Nucleus accumbens (tissue), 56 donors: Measurements from ENCODE around the gene UTF1.

Experiments
- DNase-seq, 56 donors: peaks; one replicate each; lab custom pipeline; 2025; lab: John Stamatoyannopoulos, UW

UTF1 gene

GRCh38 chr10:133274751-133275683 lies 45.0 kb downstream of the UTF1 start:
- no peak for DNase-seq

GRCh38 chr10:133275684-133276092 lies 45.7 kb downstream of the UTF1 start:
- DNase-seq, result no peak

- no peak for DNase-seq
These were observed 46.0 kb downstream of the UTF1 start for GRCh38 chr10:133276100-133276434.

- no peak for DNase-seq
These were observed 46.6 kb downstream of the UTF1 start, which contains the start of gene ADAM8 for GRCh38 chr10:133276435-133277201. Gene ADAM8, minus strand, starts transcription at chr10:133276868. Its CDS starts 51 bp downstream, at chr10:133276817.

- no peak for DNase-seq
These were observed 47.4 kb downstream of the UTF1 start for GRCh38 chr10:133277277-133277992.

GRCh38 chr10:133277993-133278576 lies 48.1 kb downstream of the UTF1 start:
- DNase-seq, result no peak

GRCh38 chr10:133278577-133279265 lies 48.7 kb downstream of the UTF1 start:
- DNase-seq, result peak in 3 of 56 donors; percentile 12 to 42 (median 38)

- no peak for DNase-seq
These were observed 49.6 kb downstream of the UTF1 start for GRCh38 chr10:133279326-133280226.

GRCh38 chr10:133280391-133281059 lies 50.5 kb downstream of the UTF1 start:
- DNase-seq, result no peak

GRCh38 chr10:133281084-133281483 lies 51.1 kb downstream of the UTF1 start:
- DNase-seq, result no peak
